ENCODE measurements around the gene KAZN.
"Not testable (repeated sequence)": the region's sequence is repeated elsewhere in the genome, so short reads cannot be mapped to it uniquely, and the experiment has no call there.

The KAZN gene

DNA sequence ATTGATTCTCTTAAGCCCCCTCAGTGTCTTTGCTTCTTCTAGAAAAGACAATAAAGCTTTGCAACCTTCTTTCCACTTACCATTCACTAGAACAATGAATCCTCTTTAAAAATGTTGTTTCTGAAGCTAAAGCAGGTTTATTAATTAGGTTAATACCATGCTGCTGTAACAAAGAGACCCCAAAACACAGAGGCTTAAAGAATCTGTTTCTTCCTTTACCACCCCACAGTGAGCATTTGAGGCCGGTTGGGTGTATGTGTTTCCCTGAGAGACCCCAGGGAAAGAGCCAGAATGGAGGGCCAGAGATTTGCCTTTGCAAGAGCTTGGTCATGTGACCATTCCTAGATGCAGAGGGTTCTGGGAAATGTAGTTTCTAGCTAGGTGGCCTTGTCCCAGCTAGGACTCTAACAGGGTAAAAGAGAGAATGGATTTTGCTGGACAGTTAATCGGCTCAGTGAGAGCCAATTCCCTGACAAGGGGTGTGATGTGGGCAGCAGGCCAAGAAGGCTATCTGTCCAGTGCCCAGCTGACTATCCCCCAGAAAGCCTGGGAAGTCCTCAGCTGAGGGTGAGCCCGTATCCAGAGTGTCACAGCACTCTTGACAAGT is 363.3 kb downstream of the KAZN start:
- TF ChIP-seq, protein P1, sequence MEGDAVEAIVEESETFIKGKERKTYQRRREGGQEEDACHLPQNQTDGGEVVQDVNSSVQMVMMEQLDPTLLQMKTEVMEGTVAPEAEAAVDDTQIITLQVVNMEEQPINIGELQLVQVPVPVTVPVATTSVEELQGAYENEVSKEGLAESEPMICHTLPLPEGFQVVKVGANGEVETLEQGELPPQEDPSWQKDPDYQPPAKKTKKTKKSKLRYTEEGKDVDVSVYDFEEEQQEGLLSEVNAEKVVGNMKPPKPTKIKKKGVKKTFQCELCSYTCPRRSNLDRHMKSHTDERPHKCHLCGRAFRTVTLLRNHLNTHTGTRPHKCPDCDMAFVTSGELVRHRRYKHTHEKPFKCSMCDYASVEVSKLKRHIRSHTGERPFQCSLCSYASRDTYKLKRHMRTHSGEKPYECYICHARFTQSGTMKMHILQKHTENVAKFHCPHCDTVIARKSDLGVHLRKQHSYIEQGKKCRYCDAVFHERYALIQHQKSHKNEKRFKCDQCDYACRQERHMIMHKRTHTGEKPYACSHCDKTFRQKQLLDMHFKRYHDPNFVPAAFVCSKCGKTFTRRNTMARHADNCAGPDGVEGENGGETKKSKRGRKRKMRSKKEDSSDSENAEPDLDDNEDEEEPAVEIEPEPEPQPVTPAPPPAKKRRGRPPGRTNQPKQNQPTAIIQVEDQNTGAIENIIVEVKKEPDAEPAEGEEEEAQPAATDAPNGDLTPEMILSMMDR (IDR thresholded peaks at IDR 0.05; ENCODE audit: insufficient read depth, missing control alignments), result no peak
- FAIRE-seq (no peak), DNase-seq (ENCODE audit: insufficient read length, low spot score) (no peak)

DNA sequence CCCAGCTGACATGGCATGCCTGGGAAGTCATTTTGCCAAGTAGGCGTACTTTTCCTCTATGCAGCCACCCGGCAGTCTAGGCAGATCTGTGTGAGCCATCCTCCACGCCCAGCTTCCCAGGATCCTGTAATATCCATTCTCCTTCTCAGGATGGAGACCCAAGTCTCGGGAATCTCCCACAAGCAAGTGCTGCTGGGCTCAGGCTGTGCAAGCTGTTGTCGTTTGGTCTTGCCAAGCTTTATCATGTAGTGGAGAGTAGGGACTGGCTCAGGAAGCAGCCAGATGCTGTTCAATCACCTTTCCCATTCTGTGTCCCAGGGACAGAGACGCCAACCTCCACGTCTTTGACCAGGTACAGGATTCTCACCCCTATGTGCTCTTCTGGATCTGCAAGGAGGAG is 363.9 kb downstream of the KAZN start:
- TF ChIP-seq, protein P1 (IDR thresholded peaks at IDR 0.05; ENCODE audit: insufficient read depth, missing control alignments), result no peak
- FAIRE-seq, result no peak
- no peak for DNase-seq (ENCODE audit: insufficient read length, low spot score)

DNA sequence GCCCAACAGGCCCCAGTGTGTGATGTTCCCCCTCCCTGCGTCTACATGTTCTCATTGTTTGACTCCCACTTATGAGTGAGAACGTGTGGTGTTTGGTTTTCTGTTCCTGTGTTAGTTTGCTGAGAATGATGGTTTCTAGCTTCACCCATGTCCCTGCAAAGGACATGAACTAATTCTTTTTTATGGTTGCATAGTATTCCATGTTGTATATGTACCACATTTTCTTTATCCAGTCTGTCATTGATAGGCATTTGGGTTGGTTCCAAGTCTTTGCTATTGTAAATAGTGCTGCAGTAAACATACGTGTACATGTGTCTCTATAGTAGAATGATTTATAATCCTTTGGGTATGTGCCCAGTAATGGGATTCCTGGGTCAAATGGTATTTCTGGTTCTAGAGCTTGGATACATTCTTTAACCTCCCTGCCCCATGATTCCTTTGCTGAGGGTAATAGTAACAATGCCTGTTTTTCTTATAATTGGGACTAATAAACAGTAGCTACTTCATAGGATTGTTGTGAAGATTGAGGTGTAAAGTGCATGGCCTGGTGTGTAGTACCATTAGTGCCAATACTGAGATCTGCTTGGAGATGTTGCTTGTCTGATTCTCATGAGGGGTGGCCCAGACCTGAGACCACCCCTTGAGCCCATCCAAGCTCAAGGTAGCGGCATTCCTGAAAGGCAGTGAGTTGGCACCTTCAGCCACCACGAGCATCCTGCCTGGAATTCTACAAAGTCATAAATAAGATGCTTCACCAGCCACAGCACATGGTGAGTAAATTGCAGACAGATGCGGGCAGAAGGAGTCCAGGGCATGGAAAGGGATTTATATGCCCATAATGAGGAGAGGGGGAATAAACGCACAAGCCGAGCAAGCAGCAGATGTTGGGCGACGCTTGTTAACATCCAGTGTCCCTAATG is 365.6 kb downstream of the KAZN start:
- not testable (repeated sequence) for FAIRE-seq; DNase-seq (ENCODE audit: insufficient read length, low spot score)

DNA sequence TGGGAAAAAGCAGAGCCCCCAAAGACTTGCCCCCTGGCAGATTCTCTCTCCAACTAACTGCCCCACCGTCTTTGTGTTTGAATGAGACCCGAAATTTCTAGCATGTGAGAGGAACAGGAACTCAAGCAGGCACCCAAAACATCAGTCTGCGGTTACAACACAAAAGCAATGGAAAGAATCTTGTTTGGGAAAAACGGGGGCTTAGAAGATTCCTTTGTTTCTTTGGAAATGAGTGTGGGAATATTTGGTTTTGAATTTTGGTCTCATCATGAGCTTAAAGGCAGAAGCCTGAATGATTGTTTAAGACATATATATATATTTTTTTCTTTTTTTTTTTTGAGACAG is 366.2 kb downstream of the KAZN start:
- no peak for FAIRE-seq
- TF ChIP-seq, protein P1 (IDR thresholded peaks at IDR 0.05; ENCODE audit: insufficient read depth, missing control alignments), result no peak

DNA sequence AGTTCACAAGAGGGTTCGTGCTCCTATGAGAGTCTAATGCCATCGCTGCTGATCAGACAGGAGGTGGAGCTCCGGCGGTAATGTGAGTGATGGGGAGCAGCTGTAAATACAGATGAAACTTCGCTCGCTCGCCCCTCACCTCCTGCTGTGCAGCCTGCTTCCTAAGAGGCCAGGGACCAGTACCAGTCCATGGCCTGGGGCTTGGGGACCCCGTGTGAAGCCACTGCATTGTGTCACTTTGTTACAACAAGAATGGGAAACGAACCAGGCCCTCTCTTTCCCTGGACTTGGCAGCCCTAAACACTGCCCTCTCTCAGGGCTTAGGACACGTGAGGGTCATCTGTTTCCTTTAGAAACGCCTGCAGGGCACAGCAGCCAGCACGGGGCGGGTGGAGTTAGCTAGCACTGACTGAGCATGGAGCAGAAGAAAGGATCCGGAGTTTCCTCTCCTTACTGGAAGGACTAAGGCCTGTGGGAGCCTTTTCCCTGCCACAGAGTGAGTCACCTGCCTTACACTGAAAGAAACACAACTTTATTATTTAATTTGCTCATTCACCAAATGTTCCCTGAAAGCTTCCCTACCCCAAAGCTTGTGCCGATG is 369.9 kb downstream of the KAZN start:
- FAIRE-seq (no peak), DNase-seq (ENCODE audit: insufficient read length, low spot score) (no peak)
- TF ChIP-seq, protein P1 (IDR thresholded peaks at IDR 0.05; ENCODE audit: insufficient read depth, missing control alignments), result no peak

More for the DNA sequence above, 366.2 kb downstream of the KAZN start:
- no peak for DNase-seq (ENCODE audit: insufficient read length, low spot score)

DNA sequence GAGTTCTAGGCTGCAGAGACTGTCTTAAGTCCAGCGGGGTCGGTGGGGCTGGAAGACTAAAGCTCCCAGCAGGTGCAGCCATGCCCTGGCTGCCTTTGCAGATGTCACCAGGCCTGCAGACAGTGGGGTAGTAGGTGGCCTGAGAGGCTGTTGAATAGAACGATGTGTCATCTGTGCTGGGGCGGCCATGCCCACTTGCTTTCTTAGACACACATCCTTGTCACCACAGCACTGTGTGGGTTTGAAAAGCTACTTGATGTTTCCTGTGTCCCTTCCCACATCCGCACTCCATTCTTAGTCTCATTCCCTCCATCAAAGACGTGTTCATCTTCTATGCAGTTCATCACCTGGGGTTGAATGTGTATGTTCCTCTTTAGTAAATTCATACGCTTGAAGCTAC is 370.5 kb downstream of the KAZN start:
- TF ChIP-seq, protein P1 (IDR thresholded peaks at IDR 0.05; ENCODE audit: insufficient read depth, missing control alignments), result no peak
- FAIRE-seq, result no peak
- DNase-seq (ENCODE audit: insufficient read length, low spot score), result no peak

DNA sequence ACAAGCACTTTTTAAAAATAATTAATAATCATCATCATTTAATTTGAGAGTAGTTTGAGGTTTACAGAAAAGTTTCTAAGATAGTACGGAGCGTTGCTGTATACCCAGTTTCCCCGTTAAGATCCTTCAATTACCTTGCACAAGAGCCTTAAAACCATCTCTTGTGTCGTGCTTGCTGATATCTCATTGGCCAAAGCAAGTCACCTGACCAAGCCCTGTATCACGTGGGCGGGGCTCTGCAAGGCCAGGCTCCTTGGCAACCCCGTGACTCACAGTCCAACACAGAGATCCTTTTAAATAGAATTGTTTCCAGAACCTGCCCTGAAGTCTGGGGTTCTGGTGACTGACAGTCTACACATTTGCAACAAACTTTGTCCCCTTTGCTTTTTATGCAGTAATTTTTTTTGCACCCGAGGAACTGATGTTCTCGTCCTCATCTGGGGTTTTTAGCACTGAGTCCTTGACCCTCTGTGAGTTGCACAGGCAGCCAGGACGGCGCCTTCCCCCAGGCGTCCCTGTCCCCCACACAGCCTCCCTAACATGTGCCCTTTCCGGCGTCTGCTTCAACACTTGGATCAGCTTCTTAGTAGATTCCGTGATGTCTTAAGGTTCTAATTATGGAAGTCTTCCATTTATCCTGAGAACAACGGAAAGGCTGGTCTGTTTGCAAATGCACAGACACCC is 371.8 kb downstream of the KAZN start:
- TF ChIP-seq, protein P1 (IDR thresholded peaks at IDR 0.05; ENCODE audit: insufficient read depth, missing control alignments), result no peak
- DNase-seq (ENCODE audit: insufficient read length, low spot score), result no peak
- FAIRE-seq, result no peak
